Dedifferentiated amniotic fluid mesenchymal stem cell (primary cell): ENCODE data around the gene IER5.
A peak's percentile ranks its signal among the peaks of the same experiment; 100 is the strongest.

Source experiments
- DNase-seq: peaks from one replicate; pipeline ENCODE4 v3.0.0-alpha.2; 2016; ENCODE audit errors: extremely low spot score

Gene IER5

GRCh38 chr1:181099152-181100014 lies 10.9 kb downstream of the IER5 start:
- DNase-seq: peak; percentile 41

GRCh38 chr1:181100015-181100905 lies 11.8 kb downstream of the IER5 start:
- DNase-seq: no peak

- DNase-seq: no peak
These were observed 12.4 kb downstream of the IER5 start for GRCh38 chr1:181100934-181101333.

- no peak for DNase-seq
These were observed 13.2 kb downstream of the IER5 start for GRCh38 chr1:181101581-181102226.

GRCh38 chr1:181102841-181103240 lies 14.3 kb downstream of the IER5 start:
- DNase-seq: no peak

- no peak for DNase-seq
These were observed 14.9 kb downstream of the IER5 start for GRCh38 chr1:181103399-181103798.

GRCh38 chr1:181104042-181104789 lies 15.7 kb downstream of the IER5 start:
- no peak for DNase-seq

- no peak for DNase-seq
These were observed 16.3 kb downstream of the IER5 start for GRCh38 chr1:181104790-181105133.

- peak; percentile 76 for DNase-seq
These were observed 16.9 kb downstream of the IER5 start for GRCh38 chr1:181105134-181106021.

- no peak for DNase-seq
These were observed 17.5 kb downstream of the IER5 start for GRCh38 chr1:181106022-181106312.

GRCh38 chr1:181106479-181106878 lies 18.0 kb downstream of the IER5 start:
- no peak for DNase-seq

- no peak for DNase-seq
These were observed 19.2 kb downstream of the IER5 start for GRCh38 chr1:181107711-181108110.

- DNase-seq: no peak
These were observed 19.9 kb downstream of the IER5 start for GRCh38 chr1:181108304-181108867.

- DNase-seq: no peak
These were observed 21.5 kb downstream of the IER5 start for GRCh38 chr1:181110013-181110412.

GRCh38 chr1:181111559-181111958 lies 23.1 kb downstream of the IER5 start:
- no peak for DNase-seq

- peak; percentile 83 for DNase-seq
These were observed 23.8 kb downstream of the IER5 start for GRCh38 chr1:181112071-181112929.

GRCh38 chr1:181113059-181113641 lies 24.6 kb downstream of the IER5 start:
- DNase-seq: no peak

GRCh38 chr1:181114574-181115367 lies 26.3 kb downstream of the IER5 start:
- DNase-seq: no peak
